ENCODE measurements around the gene TADA2A. TPM values are rescaled to one million over a fixed set of nuclear protein-coding genes. Genes with fewer than 3 reads are reported as not detected.
"Not testable (repeated sequence)": the region's sequence is repeated elsewhere in the genome, so short reads cannot be mapped to it uniquely, and the experiment has no call there.

TADA2A gene
- total RNA-seq, 1 donor from 2014 or later = 41.9 TPM

DNA sequence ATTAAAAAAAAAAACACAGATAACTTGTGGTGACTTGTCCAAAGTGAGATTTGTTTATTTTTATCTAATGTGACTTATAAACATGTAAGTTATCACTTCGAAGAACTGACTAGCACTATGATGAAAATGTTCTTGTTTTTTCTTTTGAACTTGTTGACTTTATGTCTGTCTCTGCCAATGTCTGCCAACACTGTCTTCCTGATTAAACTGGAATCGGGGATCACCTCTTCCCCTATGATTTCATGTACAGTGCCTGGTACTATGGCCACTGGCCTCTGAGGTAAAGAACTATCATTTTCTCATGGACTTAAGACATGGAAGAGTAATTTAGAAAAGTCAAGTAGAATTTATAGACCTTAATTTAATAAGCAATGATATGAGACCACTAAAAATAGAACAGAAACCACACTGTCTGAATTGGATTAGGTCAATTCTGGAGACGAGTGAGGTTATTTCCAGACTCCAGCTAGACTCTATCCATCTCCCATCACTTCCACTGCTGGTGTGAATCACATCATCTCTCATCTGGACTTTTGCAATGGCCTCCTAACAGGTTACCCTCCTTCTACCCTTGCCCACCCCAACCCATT, 22.0 kb upstream of the TADA2A start:
- peaks cover 5% of the 10 kb centered on the region for H3K27me3 Mint-ChIP-seq (ENCODE audit: insufficient read depth)
- H3K4me1 Mint-ChIP-seq (ENCODE audit: low read depth) = no peaks in the 10 kb centered on the region
- H3K9me3 Mint-ChIP-seq = no peaks in the 10 kb centered on the region
- no peak for DNase-seq (ENCODE audit: low spot score)
- no peak overlapping the region for H3K27ac Mint-ChIP-seq
- H3K4me3 Mint-ChIP-seq = no peak overlapping the region
- no peaks in the 10 kb centered on the region for H3K36me3 Mint-ChIP-seq (ENCODE audit: low read depth)
- intact Hi-C loops (cut with micrococcal nuclease) = no loop called here

- intact Hi-C loops (cut with micrococcal nuclease) = no loop called here
- peaks cover 5% of the 10 kb centered on the region for H3K27me3 Mint-ChIP-seq (ENCODE audit: insufficient read depth)
- no peak overlapping the region for H3K27ac Mint-ChIP-seq
- H3K9me3 Mint-ChIP-seq = no peaks in the 10 kb centered on the region
- H3K4me3 Mint-ChIP-seq = no peak overlapping the region
- H3K4me1 Mint-ChIP-seq (ENCODE audit: low read depth) = no peaks in the 10 kb centered on the region
- no peak for DNase-seq (ENCODE audit: low spot score)
- H3K36me3 Mint-ChIP-seq (ENCODE audit: low read depth) = no peaks in the 10 kb centered on the region
Observed at GRCh38 chr17:37385474-37385990, 21.2 kb upstream of the TADA2A start.

DNA sequence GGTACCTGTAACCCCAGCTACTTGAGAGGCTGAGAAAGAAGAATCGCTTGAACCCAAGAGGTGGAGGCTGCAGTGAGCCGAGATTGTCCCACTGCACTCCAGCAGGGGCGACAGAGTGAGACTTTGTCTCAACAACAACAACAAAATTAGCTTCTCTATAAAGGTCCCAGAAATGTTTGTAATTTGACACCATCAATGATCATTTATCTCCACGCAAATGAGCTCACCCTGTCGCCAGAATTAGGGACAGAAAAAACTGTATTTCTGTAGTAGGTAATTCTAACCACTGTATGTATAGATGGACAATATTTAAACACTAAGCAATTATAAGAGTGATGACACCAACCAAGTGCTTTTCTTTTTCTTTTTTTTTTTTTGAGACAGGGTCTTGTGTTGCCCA, 20.2 kb upstream of the TADA2A start:
- no peaks in the 10 kb centered on the region for H3K36me3 Mint-ChIP-seq (ENCODE audit: low read depth)
- H3K4me3 Mint-ChIP-seq = no peak overlapping the region
- peaks cover 3% of the 10 kb centered on the region for H3K4me1 Mint-ChIP-seq (ENCODE audit: low read depth)
- intact Hi-C loops (cut with micrococcal nuclease) = no loop called here
- H3K27me3 Mint-ChIP-seq (ENCODE audit: insufficient read depth) = peaks cover 5% of the 10 kb centered on the region
- H3K27ac Mint-ChIP-seq = no peak overlapping the region
- no peaks in the 10 kb centered on the region for H3K9me3 Mint-ChIP-seq
- no peak for DNase-seq (ENCODE audit: low spot score)

DNA sequence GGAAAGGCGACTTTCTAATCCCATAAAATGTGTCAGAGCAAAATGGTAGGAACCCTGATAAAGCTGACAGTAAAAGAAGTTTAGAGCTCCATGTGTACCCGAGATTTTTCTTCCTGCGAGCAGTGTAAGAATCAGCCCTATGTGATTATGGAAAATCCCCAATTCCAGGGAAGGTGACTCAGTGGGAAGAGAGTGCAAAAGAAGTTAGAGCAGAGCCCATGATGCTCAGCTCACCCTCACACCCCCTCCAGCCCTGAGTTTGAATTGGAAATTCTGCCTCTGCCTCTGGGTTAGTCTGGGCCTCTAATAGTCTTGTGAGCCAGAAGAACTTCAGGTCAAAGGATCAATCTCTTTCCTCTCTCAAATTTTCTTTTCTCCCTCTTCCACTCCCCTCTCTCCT, 18.4 kb upstream of the TADA2A start:
- no peak for DNase-seq (ENCODE audit: low spot score)
- Mint-ChIP-seq H3K36me3 (ENCODE audit: low read depth) (no peaks in the 10 kb centered on the region), H3K9me3 (no peaks in the 10 kb centered on the region), H3K27ac (no peak overlapping the region), H3K4me3 (no peak overlapping the region), H3K27me3 (ENCODE audit: insufficient read depth) (peaks cover 2% of the 10 kb centered on the region), H3K4me1 (ENCODE audit: low read depth) (peaks cover 21% of the 10 kb centered on the region)
- intact Hi-C loops (cut with micrococcal nuclease) = no loop called here

GRCh38 chr17:37389160-37389559, 17.5 kb upstream of the TADA2A start:
- Mint-ChIP-seq H3K27ac (no peak overlapping the region), H3K36me3 (ENCODE audit: low read depth) (no peaks in the 10 kb centered on the region), H3K4me1 (ENCODE audit: low read depth) (peaks cover 22% of the 10 kb centered on the region), H3K9me3 (no peaks in the 10 kb centered on the region), H3K27me3 (ENCODE audit: insufficient read depth) (no peaks in the 10 kb centered on the region), H3K4me3 (no peak overlapping the region)
- no peak for DNase-seq (ENCODE audit: low spot score)
- intact Hi-C loops (cut with micrococcal nuclease) = no loop called here

GRCh38 chr17:37391146-37391545, 15.5 kb upstream of the TADA2A start:
- H3K36me3 Mint-ChIP-seq (ENCODE audit: low read depth) = no peaks in the 10 kb centered on the region

DNA sequence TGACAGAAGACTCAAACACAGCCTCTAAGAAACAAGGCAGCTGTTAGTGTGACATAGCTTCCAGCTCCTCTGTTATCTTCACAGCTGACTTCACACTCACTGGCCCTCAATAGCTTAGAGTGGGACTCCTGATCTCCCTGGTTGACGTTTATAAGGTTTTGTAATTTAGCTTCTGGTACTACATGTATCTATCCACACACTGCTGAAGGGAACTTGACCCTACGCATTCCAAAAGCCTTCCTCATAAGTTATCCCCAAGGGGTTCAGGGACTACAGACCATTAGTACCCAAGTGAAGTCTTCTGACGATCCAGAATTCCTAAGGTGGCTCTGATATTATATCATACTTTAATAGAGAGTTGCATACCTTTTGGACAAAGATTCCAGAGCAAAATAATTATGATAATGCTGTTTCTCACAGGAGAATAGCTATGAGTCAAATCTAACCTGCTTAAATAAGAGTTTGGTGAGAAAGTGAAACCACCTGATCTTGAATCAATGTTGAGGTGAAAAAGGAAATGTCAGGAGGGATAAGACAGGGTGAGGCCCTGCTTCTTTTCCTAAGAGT, 14.6 kb upstream of the TADA2A start:
- H3K27me3 Mint-ChIP-seq (ENCODE audit: insufficient read depth) = no peaks in the 10 kb centered on the region
- H3K4me3 Mint-ChIP-seq = no peak overlapping the region
- H3K4me1 Mint-ChIP-seq (ENCODE audit: low read depth) = peaks cover 22% of the 10 kb centered on the region
- H3K9me3 Mint-ChIP-seq = no peaks in the 10 kb centered on the region
- no peak for DNase-seq (ENCODE audit: low spot score)
- no peaks in the 10 kb centered on the region for H3K36me3 Mint-ChIP-seq (ENCODE audit: low read depth)
- H3K27ac Mint-ChIP-seq = no peak overlapping the region
- intact Hi-C loops (cut with micrococcal nuclease) = no loop called here

More at GRCh38 chr17:37391146-37391545, 15.5 kb upstream of the TADA2A start:
- no peaks in the 10 kb centered on the region for H3K9me3 Mint-ChIP-seq
- intact Hi-C loops (cut with micrococcal nuclease) = no loop called here
- H3K27me3 Mint-ChIP-seq (ENCODE audit: insufficient read depth) = no peaks in the 10 kb centered on the region
- no peak for DNase-seq (ENCODE audit: low spot score)
- H3K4me3 Mint-ChIP-seq = no peak overlapping the region
- H3K4me1 Mint-ChIP-seq (ENCODE audit: low read depth) = peaks cover 22% of the 10 kb centered on the region
- H3K27ac Mint-ChIP-seq = no peak overlapping the region

DNA sequence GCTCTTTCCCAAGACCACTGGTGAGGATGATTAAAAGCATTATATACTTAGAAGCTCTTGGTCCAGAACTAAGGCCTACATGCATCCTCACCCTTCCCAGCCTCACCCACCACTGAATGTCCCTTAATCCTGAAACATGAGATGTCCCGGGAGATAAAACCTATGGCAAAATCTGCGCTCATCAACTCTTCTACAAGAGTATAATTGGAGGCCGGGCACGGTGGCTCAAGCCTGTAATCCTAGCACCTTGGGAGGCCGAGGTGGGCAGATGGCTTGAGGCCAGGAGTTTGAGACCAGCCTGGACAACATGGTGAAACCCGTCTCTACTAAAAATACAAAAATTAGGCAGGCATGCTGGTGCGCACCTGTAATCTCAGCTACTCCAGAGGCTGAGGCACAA, 13.3 kb upstream of the TADA2A start:
- Mint-ChIP-seq H3K4me1 (ENCODE audit: low read depth) (peaks cover 27% of the 10 kb centered on the region), H3K4me3 (no peak overlapping the region), H3K27me3 (ENCODE audit: insufficient read depth) (no peaks in the 10 kb centered on the region), H3K27ac (no peak overlapping the region), H3K36me3 (ENCODE audit: low read depth) (no peaks in the 10 kb centered on the region), H3K9me3 (no peaks in the 10 kb centered on the region)
- DNase-seq (ENCODE audit: low spot score) = no peak
- intact Hi-C loops (cut with micrococcal nuclease) = no loop called here

DNA sequence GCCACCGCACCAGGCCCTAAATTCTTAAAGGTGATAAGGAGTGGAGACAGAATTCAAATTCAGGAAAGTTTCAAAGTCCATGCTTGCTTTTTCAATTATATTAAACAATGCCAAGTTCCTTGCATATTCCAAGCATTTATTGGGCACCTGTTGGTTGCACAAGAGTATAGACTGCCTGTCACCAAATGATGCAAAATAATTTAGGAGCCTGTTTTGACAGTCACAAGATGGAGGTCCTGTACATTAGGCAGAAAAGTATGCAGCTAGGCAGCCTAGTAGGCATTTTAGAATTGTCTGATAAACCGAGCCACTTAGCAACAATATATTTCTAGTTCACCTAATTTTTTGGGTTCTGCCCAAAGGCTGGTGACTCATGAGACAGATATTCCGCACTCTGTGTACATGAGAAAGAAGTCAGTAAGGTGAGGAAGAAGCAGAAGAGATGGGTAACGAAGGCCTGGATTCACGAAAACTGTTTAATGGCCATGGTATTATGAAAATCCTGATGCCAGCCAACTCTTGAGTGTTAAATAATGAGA, 7.4 kb upstream of the TADA2A start:
- H3K27me3 Mint-ChIP-seq (ENCODE audit: insufficient read depth) = no peaks in the 10 kb centered on the region
- peaks cover 21% of the 10 kb centered on the region for H3K4me1 Mint-ChIP-seq (ENCODE audit: low read depth)
- DNase-seq (ENCODE audit: low spot score) = no peak
- no peak overlapping the region for H3K4me3 Mint-ChIP-seq
- H3K9me3 Mint-ChIP-seq = no peaks in the 10 kb centered on the region
- peaks cover 7% of the 10 kb centered on the region for H3K36me3 Mint-ChIP-seq (ENCODE audit: low read depth)
- intact Hi-C loops (cut with micrococcal nuclease) = no loop called here
- H3K27ac Mint-ChIP-seq = no peak overlapping the region

DNA sequence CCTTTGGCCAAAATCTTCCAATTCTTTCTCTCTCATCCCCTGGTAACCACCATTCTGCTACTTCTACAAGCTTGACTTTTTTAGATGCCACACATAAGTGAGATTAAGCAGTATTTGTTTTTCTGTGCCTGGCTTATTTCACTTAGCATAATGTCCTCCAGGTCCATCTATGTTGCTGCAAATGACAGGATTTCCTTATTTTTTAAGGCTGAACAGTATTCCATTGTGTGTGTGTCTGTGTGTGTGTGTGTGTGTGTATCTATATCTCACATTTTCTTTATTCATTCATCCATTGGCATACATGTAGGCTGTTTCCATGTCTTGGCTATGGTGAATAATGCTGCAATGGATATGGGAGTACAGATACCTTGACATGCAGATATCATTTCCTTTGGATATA, 6.2 kb upstream of the TADA2A start:
- Mint-ChIP-seq H3K9me3 (no peaks in the 10 kb centered on the region), H3K27ac (no peak overlapping the region), H3K4me3 (no peak overlapping the region), H3K27me3 (ENCODE audit: insufficient read depth) (no peaks in the 10 kb centered on the region), H3K36me3 (ENCODE audit: low read depth) (peaks cover 13% of the 10 kb centered on the region), H3K4me1 (ENCODE audit: low read depth) (peaks cover 29% of the 10 kb centered on the region)
- DNase-seq (ENCODE audit: low spot score) = no peak
- intact Hi-C loops (cut with micrococcal nuclease) = no loop called here

GRCh38 chr17:37405522-37405921, 1.2 kb upstream of the TADA2A start:
- peaks cover 44% of the 10 kb centered on the region for H3K4me1 Mint-ChIP-seq (ENCODE audit: low read depth)

DNA sequence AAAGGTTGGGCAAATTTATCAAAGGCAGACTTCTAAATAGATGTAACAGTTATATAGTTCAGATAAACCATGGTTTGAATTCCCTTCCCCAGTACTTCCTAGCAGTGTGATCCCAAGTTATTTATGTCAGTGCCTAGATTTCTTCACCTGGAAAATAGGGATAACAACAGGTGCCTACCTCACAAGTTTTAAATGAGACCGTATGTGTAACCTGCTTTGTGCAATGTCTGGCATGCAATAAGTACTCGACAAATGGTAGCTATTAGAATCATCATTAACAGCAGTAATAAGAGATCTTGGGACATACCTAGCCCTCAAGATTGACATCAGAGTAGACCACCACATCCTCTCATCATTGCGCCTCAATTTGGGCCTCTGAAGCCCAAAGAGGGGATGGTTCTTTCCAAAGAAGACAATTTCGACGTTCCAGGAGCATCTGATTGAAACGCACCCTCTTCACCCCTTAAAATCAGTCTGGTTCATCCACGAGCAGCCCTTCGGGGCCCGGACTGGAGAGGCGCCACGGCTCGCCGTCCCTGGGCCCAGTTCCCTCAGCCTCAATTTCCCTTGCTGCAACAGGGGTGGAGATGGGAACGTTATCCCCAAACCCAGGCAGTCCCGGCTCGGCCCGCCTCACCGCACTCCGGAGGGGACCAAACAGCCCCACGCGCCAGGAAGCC, 591 bp upstream of the TADA2A start:
- intact Hi-C loops (cut with micrococcal nuclease) = loop anchor here (1.0 to 5.0 kb wide), 3 partner anchors 47 to 457 kb away; partner anchors contain the start of genes AATF and SYNRG
- Mint-ChIP-seq H3K27me3 (ENCODE audit: insufficient read depth) (no peaks in the 10 kb centered on the region), H3K9me3 (no peaks in the 10 kb centered on the region), H3K27ac (peak overlapping the region; percentile 98), H3K4me3 (peak overlapping the region; percentile 99), H3K36me3 (ENCODE audit: low read depth) (peaks cover 29% of the 10 kb centered on the region), H3K4me1 (ENCODE audit: low read depth) (peaks cover 49% of the 10 kb centered on the region)
- DNase-seq (ENCODE audit: low spot score) = no peak

More at GRCh38 chr17:37405522-37405921, 1.2 kb upstream of the TADA2A start:
- DNase-seq (ENCODE audit: low spot score); H3K9me3 Mint-ChIP-seq; H3K27me3 Mint-ChIP-seq (ENCODE audit: insufficient read depth); H3K27ac Mint-ChIP-seq: not testable (repeated sequence)
- H3K4me3 Mint-ChIP-seq = peak overlapping the region; percentile 99
- H3K36me3 Mint-ChIP-seq (ENCODE audit: low read depth) = peaks cover 27% of the 10 kb centered on the region
- intact Hi-C loops (cut with micrococcal nuclease) = loop anchor here (5.0 kb wide), 1 partner anchor 202 kb away; the partner anchor contains the start of gene SYNRG

DNA sequence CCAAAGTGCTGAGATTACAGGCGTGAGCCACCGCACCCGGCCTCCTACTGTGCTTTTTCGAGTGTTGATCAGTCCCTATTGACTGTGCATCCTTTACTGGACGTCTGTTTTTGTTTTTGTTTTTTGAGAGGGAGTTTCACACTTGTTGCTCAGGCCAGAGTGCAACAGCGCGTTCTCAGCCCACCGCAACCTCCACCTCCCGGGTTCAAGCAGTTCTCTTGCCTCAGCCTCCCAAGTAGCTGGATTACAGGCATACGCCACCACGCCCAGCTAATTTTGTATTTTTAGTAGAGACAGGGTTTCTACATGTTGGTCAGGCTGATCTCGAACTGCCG, 1.4 kb downstream of the TADA2A start:
- not testable (repeated sequence) for H3K9me3 Mint-ChIP-seq; H3K27me3 Mint-ChIP-seq (ENCODE audit: insufficient read depth); DNase-seq (ENCODE audit: low spot score)
- peaks cover 34% of the 10 kb centered on the region for H3K36me3 Mint-ChIP-seq (ENCODE audit: low read depth)
- H3K27ac Mint-ChIP-seq = peak overlapping the region; percentile 93
- H3K4me3 Mint-ChIP-seq = peak overlapping the region; percentile 96
- intact Hi-C loops (cut with micrococcal nuclease) = loop anchor here (5.0 kb wide), 1 partner anchor 199 kb away; the partner anchor contains the start of gene SYNRG
- peaks cover 47% of the 10 kb centered on the region for H3K4me1 Mint-ChIP-seq (ENCODE audit: low read depth)

Data from activated T-helper 1 cell treated with anti-CD3 and anti-CD28 coated beads, Interleukin-12 subunit alpha, Interleukin-12 subunit beta, Interleukin-2, Interleukin-4 antibody, amounts not matched to agents 30 ng/mL and 10 ng/mL and 1 ng/mL, durations not matched to agents 14 hours and 24 hours and 36 hours (primary cell).